Measurements from ENCODE around the gene STAG3.
"Not testable (repeated sequence)": the region's sequence is repeated elsewhere in the genome, so short reads cannot be mapped to it uniquely, and the experiment has no call there.

The STAG3 gene

GRCh38 chr7:100246865-100247137 is 69.1 kb downstream of the STAG3 start:
- not testable (repeated sequence) for H3K4me3 ChIP-seq (ENCODE audit: low read length); H3K27me3 ChIP-seq (ENCODE audit: control insufficient read depth, insufficient read depth, low read length); H3K36me3 ChIP-seq (ENCODE audit: control insufficient read depth, low read depth, low read length); H3K27ac ChIP-seq (ENCODE audit: low read length); H3K9me3 ChIP-seq (ENCODE audit: control insufficient read depth, low read depth, low read length); H3K9ac ChIP-seq (ENCODE audit: low read length)
- peaks cover 11% of the 10 kb centered on the region for H3K4me1 ChIP-seq (ENCODE audit: control insufficient read depth, low read depth, low read length)

DNA sequence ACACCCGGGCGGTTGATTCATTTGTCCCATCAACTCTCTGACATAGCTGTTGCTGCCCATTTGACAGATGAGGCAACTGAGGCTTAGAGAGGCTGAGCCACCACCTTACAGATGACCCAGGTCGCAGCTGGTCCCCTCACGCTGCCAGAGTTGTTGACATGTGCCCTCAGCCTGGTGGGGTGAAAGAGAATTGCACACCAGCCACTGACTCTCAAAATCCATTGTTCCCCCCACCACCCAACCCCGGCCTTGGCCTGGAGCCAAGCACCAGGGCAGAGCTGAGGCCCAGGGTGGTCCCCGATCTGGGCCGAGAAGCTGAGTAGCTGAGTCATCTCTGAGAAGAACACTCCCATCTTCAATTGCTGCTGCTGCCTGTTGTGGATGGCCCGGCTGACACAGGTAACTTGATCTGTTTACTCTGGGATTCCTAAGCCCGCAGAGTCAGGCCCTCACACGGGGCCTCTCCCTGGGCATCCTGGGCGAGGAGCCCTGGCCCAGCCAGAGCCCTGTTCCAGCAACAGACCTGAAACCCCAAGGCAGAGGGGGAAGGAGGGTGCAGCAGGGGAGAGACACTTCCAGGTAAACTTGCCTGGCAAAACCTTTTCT is 69.5 kb downstream of the STAG3 start:
- no peaks in the 10 kb centered on the region for H3K9me3 ChIP-seq (ENCODE audit: control insufficient read depth, low read depth, low read length)
- peaks cover 11% of the 10 kb centered on the region for H3K4me1 ChIP-seq (ENCODE audit: control insufficient read depth, low read depth, low read length)
- no peak overlapping the region for H3K9ac ChIP-seq (ENCODE audit: low read length)
- peak overlapping the region; percentile 6 for H3K27ac ChIP-seq (ENCODE audit: low read length)
- H3K4me3 ChIP-seq (ENCODE audit: low read length) = no peak overlapping the region
- no peaks in the 10 kb centered on the region for H3K27me3 ChIP-seq (ENCODE audit: control insufficient read depth, insufficient read depth, low read length)
- no peaks in the 10 kb centered on the region for H3K36me3 ChIP-seq (ENCODE audit: control insufficient read depth, low read depth, low read length)

- Histone ChIP-seq H3K27me3 (ENCODE audit: control insufficient read depth, insufficient read depth, low read length) (no peaks in the 10 kb centered on the region), H3K4me3 (ENCODE audit: low read length) (no peak overlapping the region), H3K4me1 (ENCODE audit: control insufficient read depth, low read depth, low read length) (peaks cover 11% of the 10 kb centered on the region), H3K9ac (ENCODE audit: low read length) (no peak overlapping the region), H3K36me3 (ENCODE audit: control insufficient read depth, low read depth, low read length) (no peaks in the 10 kb centered on the region), H3K9me3 (ENCODE audit: control insufficient read depth, low read depth, low read length) (no peaks in the 10 kb centered on the region), H3K27ac (ENCODE audit: low read length) (no peak overlapping the region)
Observed at GRCh38 chr7:100248483-100248882, 70.8 kb downstream of the STAG3 start.

DNA sequence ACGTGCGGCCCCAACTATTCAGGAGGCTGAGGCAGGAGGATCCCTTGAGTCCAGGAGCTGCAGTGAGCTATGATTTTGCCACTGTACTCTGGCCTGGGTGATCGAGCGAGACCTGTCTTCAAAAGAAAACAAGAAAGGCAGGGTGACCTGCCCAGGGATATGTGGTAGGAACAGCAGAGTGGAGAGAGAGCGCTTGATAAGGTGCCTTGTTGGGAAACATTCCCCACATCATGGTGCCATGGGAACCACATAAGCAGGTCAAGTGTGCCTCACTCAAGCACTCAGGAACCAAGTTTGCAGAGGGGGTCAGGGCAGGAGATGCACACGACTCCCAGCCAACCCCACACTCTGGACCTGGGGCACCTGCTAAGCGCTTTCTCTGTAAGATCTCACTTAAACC is 79.3 kb downstream of the STAG3 start:
- no peaks in the 10 kb centered on the region for H3K36me3 ChIP-seq (ENCODE audit: control insufficient read depth, low read depth, low read length)
- no peak overlapping the region for H3K9ac ChIP-seq (ENCODE audit: low read length)
- no peak overlapping the region for H3K4me3 ChIP-seq (ENCODE audit: low read length)
- no peaks in the 10 kb centered on the region for H3K4me1 ChIP-seq (ENCODE audit: control insufficient read depth, low read depth, low read length)
- H3K27me3 ChIP-seq (ENCODE audit: control insufficient read depth, insufficient read depth, low read length) = no peaks in the 10 kb centered on the region
- H3K9me3 ChIP-seq (ENCODE audit: control insufficient read depth, low read depth, low read length) = no peaks in the 10 kb centered on the region
- no peak overlapping the region for H3K27ac ChIP-seq (ENCODE audit: low read length)

- H3K9me3 ChIP-seq (ENCODE audit: control insufficient read depth, low read depth, low read length); H3K4me3 ChIP-seq (ENCODE audit: low read length); H3K27ac ChIP-seq (ENCODE audit: low read length); H3K27me3 ChIP-seq (ENCODE audit: control insufficient read depth, insufficient read depth, low read length); H3K4me1 ChIP-seq (ENCODE audit: control insufficient read depth, low read depth, low read length); H3K9ac ChIP-seq (ENCODE audit: low read length); H3K36me3 ChIP-seq (ENCODE audit: control insufficient read depth, low read depth, low read length): not testable (repeated sequence)
Observed at GRCh38 chr7:100259984-100260383, 82.3 kb downstream of the STAG3 start.

GRCh38 chr7:100262896-100263295 is 85.2 kb downstream of the STAG3 start:
- not testable (repeated sequence) for H3K9me3 ChIP-seq (ENCODE audit: control insufficient read depth, low read depth, low read length); H3K4me3 ChIP-seq (ENCODE audit: low read length); H3K4me1 ChIP-seq (ENCODE audit: control insufficient read depth, low read depth, low read length); H3K36me3 ChIP-seq (ENCODE audit: control insufficient read depth, low read depth, low read length); H3K27ac ChIP-seq (ENCODE audit: low read length); H3K27me3 ChIP-seq (ENCODE audit: control insufficient read depth, insufficient read depth, low read length); H3K9ac ChIP-seq (ENCODE audit: low read length)
